GM12892 (cell line): ENCODE data around the gene CS.

ENCODE experiments used
- POLR2A ChIP-seq: IDR thresholded peaks from 2 replicates; pipeline ENCODE4 v1.6.1; 2011; ENCODE audit warnings: low read depth, low read length, control low read depth
- POLR2AphosphoS5 ChIP-seq: IDR thresholded peaks from 2 replicates; pipeline ENCODE4 v1.6.1; 2011; ENCODE audit warnings: low read depth, low read length, control low read depth
- TAF1 ChIP-seq: IDR thresholded peaks from 2 replicates; pipeline ENCODE4 v1.6.1; 2011; ENCODE audit warnings: low read depth, mild to moderate bottlenecking, control low read depth, low read length, borderline replicate concordance

GRCh38 chr12:56258820-56259183 is 41.3 kb downstream of the CS start:
- TF ChIP-seq POLR2A (no peak), POLR2AphosphoS5 (no peak), TAF1 (no peak)
